Nephron (organoid): ENCODE results near the gene MBD4.

Source experiments
- H3K27ac Mint-ChIP-seq, 3 experiments: 2 replicates each; pipeline ENCODE4 v1.8.0; 2020; ENCODE audit warnings: mixed read lengths in 3 of 3, mild to moderate bottlenecking in 2 of 3, moderate library complexity in 1 of 3
- H3K27me3 Mint-ChIP-seq: 2 replicates; pipeline ENCODE4 v1.8.0; 2021; ENCODE audit warnings: low read depth, mild to moderate bottlenecking, moderate library complexity, mixed read lengths
- H3K36me3 Mint-ChIP-seq: 2 replicates; pipeline ENCODE4 v1.8.0; 2020; ENCODE audit warnings: low read depth, mixed read lengths
- H3K4me1 Mint-ChIP-seq: 2 replicates; pipeline ENCODE4 v1.8.0; 2020; ENCODE audit warnings: mixed read lengths
- H3K4me3 Mint-ChIP-seq, 3 experiments: 2 replicates each; pipeline ENCODE4 v1.8.0; 2020; ENCODE audit warnings: mild to moderate bottlenecking in 3 of 3, mixed read lengths in 3 of 3, moderate library complexity in 2 of 3
- H3K9me3 Mint-ChIP-seq: 2 replicates; pipeline ENCODE4 v1.8.0; 2020; ENCODE audit warnings: mixed read lengths
- CTCF ChIP-seq, 3 experiments: fragments of 200-600 bp; sonication (generic); IDR thresholded peaks; one replicate each; pipeline ENCODE4 v1.5.0; 2021; ENCODE audit warnings: antibody characterized with exemption in 3 of 3; ENCODE audit not compliant: unreplicated experiment in 3 of 3

The MBD4 gene

DNA sequence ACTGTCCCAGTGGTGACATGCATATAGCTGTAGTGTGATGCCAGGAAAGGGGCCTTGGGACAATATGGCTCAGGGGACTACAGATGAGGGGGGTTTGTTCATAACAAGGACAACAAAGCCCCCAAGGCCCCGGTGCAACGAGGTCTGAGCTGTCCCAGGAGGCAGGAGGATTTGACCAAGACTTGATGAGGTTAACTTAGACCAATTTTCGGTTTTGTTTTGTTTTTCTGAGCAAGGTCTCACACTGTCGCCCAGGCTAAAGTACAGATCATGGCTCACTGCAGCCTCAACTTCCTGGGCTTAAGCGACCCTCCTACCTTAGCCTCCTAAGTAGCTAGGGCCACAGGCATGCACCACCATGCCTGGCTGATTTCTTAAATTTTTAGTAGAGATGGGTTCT is 35.1 kb downstream of the MBD4 start:
- Mint-ChIP-seq H3K27me3 (peaks cover 3% of the 10 kb centered on the region), H3K4me3 (no peak overlapping the region), H3K4me1 (peaks cover 11% of the 10 kb centered on the region), H3K27ac (no peak overlapping the region), H3K9me3 (no peaks in the 10 kb centered on the region), H3K36me3 (no peaks in the 10 kb centered on the region)
- TF ChIP-seq CTCF (IDR thresholded peaks at IDR 0.05; ENCODE audit: unreplicated experiment in 3 of 3) = no peak

GRCh38 chr3:129404130-129404529 is 35.6 kb downstream of the MBD4 start:
- Mint-ChIP-seq H3K4me3 (no peak overlapping the region), H3K27ac (no peak overlapping the region), H3K27me3 (no peaks in the 10 kb centered on the region), H3K36me3 (no peaks in the 10 kb centered on the region), H3K9me3 (no peaks in the 10 kb centered on the region), H3K4me1 (peaks cover 10% of the 10 kb centered on the region)
- TF ChIP-seq CTCF (IDR thresholded peaks at IDR 0.05; ENCODE audit: unreplicated experiment in 3 of 3) = no peak

- H3K4me3 Mint-ChIP-seq = no peak overlapping the region
- no peaks in the 10 kb centered on the region for H3K36me3 Mint-ChIP-seq
- H3K27me3 Mint-ChIP-seq = no peaks in the 10 kb centered on the region
- no peak overlapping the region for H3K27ac Mint-ChIP-seq
- H3K9me3 Mint-ChIP-seq = no peaks in the 10 kb centered on the region
- no peak for TF ChIP-seq CTCF (IDR thresholded peaks at IDR 0.05; ENCODE audit: unreplicated experiment in 3 of 3)
- H3K4me1 Mint-ChIP-seq = peaks cover 8% of the 10 kb centered on the region
These were observed 36.3 kb downstream of the MBD4 start for GRCh38 chr3:129403450-129403849.

DNA sequence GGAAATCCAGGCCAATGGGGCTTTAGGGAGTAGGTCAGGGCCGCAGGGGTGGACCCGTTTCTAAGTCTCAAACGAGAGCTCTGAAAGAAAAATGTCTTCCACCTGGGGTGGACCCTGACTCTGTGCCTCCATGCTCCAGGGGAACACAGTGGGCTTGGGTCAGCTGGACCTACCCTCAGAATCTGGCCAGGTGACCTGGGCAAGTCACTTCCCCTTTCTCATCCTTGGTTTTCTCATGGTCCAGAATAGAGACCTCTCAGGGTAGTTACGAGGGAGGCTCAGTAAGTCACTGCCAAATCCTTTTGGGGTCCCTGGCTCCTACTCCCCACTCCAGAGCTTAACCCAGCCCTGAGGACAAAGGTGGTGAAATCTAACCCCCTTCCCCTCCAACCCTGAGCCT is 37.1 kb downstream of the MBD4 start:
- Mint-ChIP-seq H3K4me1 (peaks cover 14% of the 10 kb centered on the region), H3K4me3 (no peak overlapping the region), H3K27ac (no peak overlapping the region), H3K9me3 (no peaks in the 10 kb centered on the region), H3K27me3 (no peaks in the 10 kb centered on the region), H3K36me3 (no peaks in the 10 kb centered on the region)
- TF ChIP-seq CTCF (IDR thresholded peaks at IDR 0.05; ENCODE audit: unreplicated experiment in 3 of 3) = no peak

- Mint-ChIP-seq H3K36me3 (no peaks in the 10 kb centered on the region), H3K27me3 (no peaks in the 10 kb centered on the region), H3K4me1 (peaks cover 18% of the 10 kb centered on the region), H3K4me3 (no peak overlapping the region), H3K27ac (no peak overlapping the region), H3K9me3 (no peaks in the 10 kb centered on the region)
- TF ChIP-seq CTCF (IDR thresholded peaks at IDR 0.05; ENCODE audit: unreplicated experiment in 3 of 3) = no peak
These were observed 37.5 kb downstream of the MBD4 start for GRCh38 chr3:129402210-129402609.

DNA sequence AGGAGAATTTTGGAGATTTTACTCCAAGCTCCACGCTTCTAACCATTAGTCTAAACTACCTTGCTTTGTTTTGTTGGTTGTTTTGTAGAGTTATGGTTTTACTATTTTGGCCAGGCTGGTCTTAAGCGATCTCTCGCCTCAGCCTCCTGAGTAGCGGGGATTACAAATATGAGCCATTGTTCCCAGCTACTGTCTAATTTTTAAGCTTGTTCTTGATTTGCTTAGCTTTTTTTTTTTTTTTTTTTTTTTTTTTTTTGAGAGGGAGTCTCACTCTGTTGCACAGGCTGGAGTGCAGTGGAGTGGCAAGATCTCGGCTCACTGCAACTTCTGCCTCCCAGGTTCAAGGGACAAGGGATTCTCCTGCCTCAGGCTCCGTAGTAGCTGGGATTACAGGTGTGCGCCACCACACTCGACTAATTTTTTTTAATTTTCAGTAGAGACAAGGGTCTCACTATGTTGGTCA is 39.8 kb downstream of the MBD4 start:
- peak overlapping the region; percentile 96 to 98 (median 97) for H3K4me3 Mint-ChIP-seq
- no peaks in the 10 kb centered on the region for H3K27me3 Mint-ChIP-seq
- TF ChIP-seq CTCF (IDR thresholded peaks at IDR 0.05; ENCODE audit: unreplicated experiment in 3 of 3) = peak in 1 of 3 experiments; percentile 43
- H3K27ac Mint-ChIP-seq = peak overlapping the region; percentile 99 to 100 (median 100)
- no peaks in the 10 kb centered on the region for H3K9me3 Mint-ChIP-seq
- peaks cover 19% of the 10 kb centered on the region for H3K4me1 Mint-ChIP-seq
- H3K36me3 Mint-ChIP-seq = peaks cover 4% of the 10 kb centered on the region
